Fibroblast of pulmonary artery (primary cell): ENCODE measurements around the gene TLE6.

Source experiments
- DNase-seq: peaks from one replicate; pipeline ENCODE4 v3.0.0-alpha.2; 2010; ENCODE audit warnings: low read depth
- H3K4me3 ChIP-seq: replicated peaks from 2 replicates; pipeline ENCODE4 v1.5.1; 2011; ENCODE audit warnings: low read depth, mild to moderate bottlenecking, control low read depth, low read length, moderate library complexity
- CTCF ChIP-seq: IDR thresholded peaks from 2 replicates; pipeline ENCODE4 v1.5.1; 2011; ENCODE audit warnings: mild to moderate bottlenecking, control low read depth, low read length, inconsistent platforms; ENCODE audit errors: missing control alignments

TLE6 gene

GRCh38 chr19:3001235-3001800, 24.0 kb downstream of the TLE6 start:
- DNase-seq = no peak
- no peak for TF ChIP-seq CTCF
- H3K4me3 ChIP-seq = no peak overlapping the region

- no peak for TF ChIP-seq CTCF
- DNase-seq = no peak
- no peak overlapping the region for H3K4me3 ChIP-seq
Observed at GRCh38 chr19:3003046-3003445, 25.7 kb downstream of the TLE6 start.

GRCh38 chr19:3004522-3004921, 27.2 kb downstream of the TLE6 start:
- TF ChIP-seq CTCF = no peak
- no peak for DNase-seq
- no peak overlapping the region for H3K4me3 ChIP-seq

GRCh38 chr19:3005345-3005744, 28.0 kb downstream of the TLE6 start:
- no peak overlapping the region for H3K4me3 ChIP-seq
- no peak for TF ChIP-seq CTCF
- no peak for DNase-seq

- H3K4me3 ChIP-seq = no peak overlapping the region
- no peak for TF ChIP-seq CTCF
- DNase-seq = no peak
Observed at GRCh38 chr19:3006075-3006767, 28.9 kb downstream of the TLE6 start.

- H3K4me3 ChIP-seq = no peak overlapping the region
- no peak for TF ChIP-seq CTCF
- no peak for DNase-seq
Observed at GRCh38 chr19:3007975-3008374, 30.6 kb downstream of the TLE6 start.

- TF ChIP-seq CTCF = no peak
- no peak overlapping the region for H3K4me3 ChIP-seq
- no peak for DNase-seq
Observed at GRCh38 chr19:3008994-3009393, 31.6 kb downstream of the TLE6 start.
